A673 (cell line): Measurements from ENCODE around the gene SBSN. TPM values are rescaled to one million over a fixed set of nuclear protein-coding genes. Genes with fewer than 3 reads are reported as not detected.

Experiments used
- BruUV-seq: library from RNA; stranded (reverse); fragments of 400-500 nt; replicated peaks from 2 replicates; lab custom pipeline; 2021; lab: Mats Ljungman, UMichigan
- CTCF ChIA-PET: fragments of 300-600 bp; sonication (Branson Sonifier 250); formaldehyde crosslinking; loops from one replicate; lab custom pipeline; 2022; ENCODE audit warnings: antibody characterized with exemption; lab: Charles Lee
- POLR2A ChIA-PET: fragments of 300-600 bp; sonication (Branson Sonifier 250); formaldehyde crosslinking; loops from one replicate; lab custom pipeline; 2022; ENCODE audit warnings: antibody characterized with exemption; ENCODE audit not compliant: low non-redundant PET; lab: Charles Lee
- DNase-seq: peaks from one replicate; pipeline ENCODE4 v3.0.0-alpha.2; 2015; ENCODE audit warnings: low spot score
- H3K27ac ChIP-seq: fragments of 200-600 bp; sonication (generic); 2 replicates; pipeline ENCODE4 v1.5.1; 2016; ENCODE audit warnings: mixed run types, low read depth, mild to moderate bottlenecking, mixed read lengths, antibody characterized with exemption, low read length; ENCODE audit not compliant: poor library complexity, severe bottlenecking
- H3K27me3 ChIP-seq: fragments of 200-600 bp; sonication (generic); replicated peaks from 2 replicates; pipeline ENCODE4 v1.6.1; 2017; ENCODE audit warnings: mixed run types, low read depth, mild to moderate bottlenecking, mixed read lengths, antibody characterized with exemption, low read length; ENCODE audit not compliant: insufficient read depth, poor library complexity
- H3K36me3 ChIP-seq: fragments of 200-600 bp; sonication (generic); 2 replicates; pipeline ENCODE4 v1.6.1; 2016; ENCODE audit warnings: mixed run types, mild to moderate bottlenecking, mixed read lengths, antibody characterized with exemption, low read length; ENCODE audit not compliant: insufficient read depth, poor library complexity, severe bottlenecking
- H3K4me1 ChIP-seq: fragments of 200-600 bp; sonication (generic); 2 replicates; pipeline ENCODE4 v1.6.1; 2017; ENCODE audit warnings: mixed run types, mild to moderate bottlenecking, mixed read lengths, antibody characterized with exemption, low read length; ENCODE audit not compliant: insufficient read depth, poor library complexity, severe bottlenecking
- H3K4me3 ChIP-seq: fragments of 200-600 bp; sonication (generic); 2 replicates; pipeline ENCODE4 v1.5.1; 2016; ENCODE audit warnings: low read depth, mixed run types, mild to moderate bottlenecking, mixed read lengths, low read length; ENCODE audit not compliant: poor library complexity, severe bottlenecking
- H3K9me3 ChIP-seq: fragments of 200-600 bp; sonication (generic); 2 replicates; pipeline ENCODE4 v1.6.1; 2016; ENCODE audit warnings: mixed run types, low read depth, mild to moderate bottlenecking, mixed read lengths, antibody characterized with exemption, low read length; ENCODE audit not compliant: poor library complexity, severe bottlenecking
- CTCF ChIP-seq: fragments of 300-800, 200-600 bp; sonication (generic); conservative IDR thresholded peaks from 2 replicates; pipeline ENCODE4 v1.5.1; 2017; ENCODE audit warnings: low read depth, mild to moderate bottlenecking, antibody characterized with exemption, low read length, moderate library complexity, mixed read lengths
- EZH2 ChIP-seq: fragments of 200-600 bp; sonication (generic); IDR thresholded peaks from 2 replicates; pipeline ENCODE4 v1.6.1; 2017; ENCODE audit warnings: borderline replicate concordance, low read depth, mild to moderate bottlenecking, mixed read lengths, antibody characterized with exemption, low read length; ENCODE audit not compliant: poor library complexity, severe bottlenecking
- intact Hi-C: fragments of 100-400 bp; cut with micrococcal nuclease; formaldehyde crosslinking; loops from one replicate; pipeline ENCODE4 v1.10.0; 2022; ENCODE audit not compliant: unreplicated experiment
- total RNA-seq: library from RNA; stranded (reverse); gene quantifications from 2 replicates; pipeline ENCODE4 v1.2.3, GENCODE V29; 2021

Gene SBSN
- total RNA-seq, 1 experiment from 2014 or later: not detected

- DNase-seq: no peak
- intact Hi-C loops: no loop called here
- Histone ChIP-seq H3K27ac (no peak within 1 kb of the TSS), H3K4me3 (no peak within 1 kb of the TSS), H3K9me3 (no peaks in the 10 kb centered on the region), H3K4me1 (no peaks in the 10 kb centered on the region), H3K27me3 (peaks cover 53% of the 10 kb centered on the region), H3K36me3 (no peaks in the 10 kb centered on the region)
- TF ChIP-seq EZH2 (no peak), CTCF (no peak)
- ChIA-PET CTCF (no interaction called here), POLR2A (no interaction called here)
- no TSS peak for BruUV-seq
Measured at GRCh38 chr19:35533201-35533821, 5.2 kb upstream of the SBSN start, which contains the start of gene GAPDHS. Gene GAPDHS, plus strand, starts transcription at chr19:35533456. Its CDS starts 72 bp downstream, at chr19:35533528.

GRCh38 chr19:35531291-35531690, 3.2 kb upstream of the SBSN start:
- no TSS peak for BruUV-seq
- Histone ChIP-seq H3K27me3 (peaks cover 59% of the 10 kb centered on the region), H3K4me1 (no peaks in the 10 kb centered on the region), H3K4me3 (no peak overlapping the region), H3K27ac (no peak overlapping the region), H3K36me3 (no peaks in the 10 kb centered on the region), H3K9me3 (no peaks in the 10 kb centered on the region)
- POLR2A ChIA-PET: no interaction called here
- intact Hi-C loops: no loop called here
- DNase-seq: no peak
- CTCF ChIA-PET: interaction anchor here (0.6 kb wide), 1 partner anchor 53 kb away, joined by 5 read pairs; no protein-coding TSS in a partner anchor
- TF ChIP-seq EZH2: no peak
- TF ChIP-seq CTCF: no peak

- TF ChIP-seq EZH2: no peak
- TF ChIP-seq CTCF: no peak
- Histone ChIP-seq H3K27ac (no peak overlapping the region), H3K36me3 (no peaks in the 10 kb centered on the region), H3K27me3 (peaks cover 69% of the 10 kb centered on the region), H3K4me3 (no peak overlapping the region), H3K4me1 (no peaks in the 10 kb centered on the region), H3K9me3 (no peaks in the 10 kb centered on the region)
- POLR2A ChIA-PET: no interaction called here
- BruUV-seq: no TSS peak
- intact Hi-C loops: no loop called here
- CTCF ChIA-PET: no interaction called here
- no peak for DNase-seq
Measured at GRCh38 chr19:35529241-35530218, 1.4 kb upstream of the SBSN start.
